Erythroblast (primary cell): ENCODE data around the gene DSCAM.

Source experiments
- GATA1 ChIP-seq: IDR thresholded peaks from 2 replicates; pipeline ENCODE4 v1.6.1; 2011; ENCODE audit warnings: low read depth, mild to moderate bottlenecking, control low read depth, low read length, moderate library complexity
- POLR2A ChIP-seq: IDR thresholded peaks from 2 replicates; pipeline ENCODE4 v1.6.1; 2011; ENCODE audit warnings: mild to moderate bottlenecking, low read length

DNA sequence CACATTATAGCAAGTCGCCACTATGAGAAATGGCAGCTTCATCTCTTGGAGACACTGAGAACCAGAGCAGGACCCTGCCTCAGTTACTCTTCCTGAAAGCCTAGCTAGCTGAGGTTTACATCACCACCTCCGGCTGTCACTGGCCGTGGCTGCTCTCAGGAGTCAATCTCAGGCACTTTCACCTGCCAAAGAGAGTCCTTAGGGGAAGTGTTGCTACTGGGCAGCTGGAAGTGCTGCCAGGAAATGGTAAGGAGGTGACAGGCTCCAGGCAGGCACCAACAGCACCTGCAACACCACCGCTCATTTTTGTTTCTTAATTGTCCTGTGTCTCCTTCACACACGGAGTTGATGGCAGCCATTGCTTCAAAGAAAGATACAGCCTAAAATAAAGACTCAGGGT lies 92.5 kb downstream of the DSCAM start:
- TF ChIP-seq GATA1 (no peak), POLR2A (no peak)
